A204.1 (cell line): ENCODE data around the gene ZNF408.

Experiments
- FAIRE-seq: peaks from 2 replicates; lab custom pipeline; 2012; peaks lifted over from hg19 to GRCh38; lab: Jason Lieb, UNC

Gene ZNF408

GRCh38 chr11:46727952-46728658, 27.3 kb downstream of the ZNF408 start:
- no peak for FAIRE-seq

- no peak for FAIRE-seq
Measured at GRCh38 chr11:46728659-46729040, 27.8 kb downstream of the ZNF408 start.

- no peak for FAIRE-seq
Measured at GRCh38 chr11:46729110-46730027, 28.5 kb downstream of the ZNF408 start.

GRCh38 chr11:46731545-46731944, 30.7 kb downstream of the ZNF408 start:
- no peak for FAIRE-seq

- no peak for FAIRE-seq
Measured at GRCh38 chr11:46733234-46733633, 32.4 kb downstream of the ZNF408 start.

- no peak for FAIRE-seq
Measured at GRCh38 chr11:46736146-46736545, 35.3 kb downstream of the ZNF408 start.

GRCh38 chr11:46736615-46737014, 35.8 kb downstream of the ZNF408 start:
- FAIRE-seq: no peak

- no peak for FAIRE-seq
Measured at GRCh38 chr11:46737699-46738098, 36.9 kb downstream of the ZNF408 start.

GRCh38 chr11:46738887-46739286, 38.1 kb downstream of the ZNF408 start:
- FAIRE-seq: no peak

GRCh38 chr11:46741600-46742484, 41.0 kb downstream of the ZNF408 start:
- no peak for FAIRE-seq

- FAIRE-seq: no peak
Measured at GRCh38 chr11:46743043-46743442, 42.2 kb downstream of the ZNF408 start.

GRCh38 chr11:46743693-46744339, 43.0 kb downstream of the ZNF408 start:
- no peak for FAIRE-seq

- FAIRE-seq: no peak
Measured at GRCh38 chr11:46745328-46745727, 44.5 kb downstream of the ZNF408 start.

GRCh38 chr11:46745995-46746394, 45.2 kb downstream of the ZNF408 start:
- no peak for FAIRE-seq

GRCh38 chr11:46747150-46747549, 46.3 kb downstream of the ZNF408 start:
- FAIRE-seq: no peak
